Activated CD4-positive, alpha-beta T cell treated with anti-CD3 and anti-CD28 coated beads, Interleukin-2, amount 10 ng/mL, durations not matched to agents 7 days and 5 days (primary cell): ENCODE data around the gene IGSF8. TPM values are rescaled to one million over a fixed set of nuclear protein-coding genes. Genes with fewer than 3 reads are reported as not detected.

Experiments used
- CTCF ChIA-PET: fragments of 350-600 bp; sonication (Branson Sonifier 250); formaldehyde crosslinking; loops from one replicate; lab custom pipeline; 2021; ENCODE audit warnings: antibody characterized with exemption; lab: Charles Lee
- POLR2A ChIA-PET: fragments of 350-600 bp; sonication (Branson Sonifier 250); formaldehyde crosslinking; loops from one replicate; lab custom pipeline; 2021; ENCODE audit warnings: antibody characterized with exemption; lab: Charles Lee
- DNase-seq: peaks from one replicate; pipeline ENCODE4 v3.0.0-alpha.2; 2020
- H3K27ac Mint-ChIP-seq: one replicate; pipeline ENCODE4 v1.8.0; 2021; ENCODE audit warnings: mild to moderate bottlenecking, moderate library complexity, mixed read lengths
- H3K27me3 Mint-ChIP-seq: one replicate; pipeline ENCODE4 v1.8.0; 2021; ENCODE audit warnings: mixed read lengths
- H3K36me3 Mint-ChIP-seq: one replicate; pipeline ENCODE4 v1.8.0; 2021; ENCODE audit warnings: low read depth, mixed read lengths
- H3K4me1 Mint-ChIP-seq: one replicate; pipeline ENCODE4 v1.8.0; 2021; ENCODE audit warnings: mixed read lengths
- H3K4me3 Mint-ChIP-seq: one replicate; pipeline ENCODE4 v1.8.0; 2021; ENCODE audit warnings: mild to moderate bottlenecking, moderate library complexity, mixed read lengths
- H3K9me3 Mint-ChIP-seq: one replicate; pipeline ENCODE4 v1.8.0; 2021; ENCODE audit warnings: mixed read lengths
- total RNA-seq, 2 experiments: library from RNA; stranded (reverse); gene quantifications; one replicate each; pipeline ENCODE4 v1.2.3, GENCODE V29; 2021

Gene IGSF8
- total RNA-seq, 2 experiments from 2014 or later, result 36.4 to 40.9 TPM

DNA sequence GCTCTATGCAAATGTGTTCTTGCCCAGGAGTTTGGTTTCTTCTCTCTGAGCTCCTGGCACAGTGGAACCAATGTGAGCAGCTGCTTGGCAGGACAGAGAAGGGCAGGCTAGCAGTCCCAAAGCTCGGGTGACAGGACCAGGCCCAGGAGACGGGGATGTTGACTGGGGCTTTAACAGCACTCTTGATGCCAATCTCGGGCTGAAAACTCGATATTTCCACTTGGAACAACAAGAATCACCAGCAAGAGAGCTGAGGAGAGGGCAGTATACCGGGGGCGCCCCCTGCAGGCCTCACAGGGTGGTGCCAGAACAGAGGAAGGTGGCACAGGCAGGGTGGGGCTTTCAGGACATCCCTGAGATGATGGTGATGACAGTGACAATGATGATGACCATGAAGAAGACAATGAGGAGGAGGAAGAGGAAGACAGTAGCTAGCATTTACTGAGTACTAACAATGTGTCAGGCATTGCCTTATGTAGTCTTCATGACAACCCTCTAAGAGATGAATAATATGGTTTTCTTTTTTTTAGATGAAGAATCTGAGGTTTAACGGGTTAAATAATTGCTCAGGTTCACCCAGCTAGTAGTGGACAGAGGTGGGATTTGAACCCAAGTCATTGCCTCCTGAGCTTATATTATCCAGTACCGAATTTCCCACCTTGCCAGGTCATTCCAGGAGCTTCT, 19.8 kb downstream of the IGSF8 start:
- peak; percentile 65 for DNase-seq
- POLR2A ChIA-PET, result no interaction called here
- CTCF ChIA-PET, result interaction anchor here (0.7 to 4.5 kb wide), 23 partner anchors 8 to 299 kb away, joined by 3 to 33 read pairs (median 4); partner anchors contain the start of genes KCNJ10 and PIGM
- no peak overlapping the region for H3K27ac Mint-ChIP-seq
- no peaks in the 10 kb centered on the region for H3K9me3 Mint-ChIP-seq
- H3K27me3 Mint-ChIP-seq, result peaks cover 59% of the 10 kb centered on the region
- H3K4me1 Mint-ChIP-seq, result peaks cover 2% of the 10 kb centered on the region
- H3K36me3 Mint-ChIP-seq, result no peaks in the 10 kb centered on the region
- no peak overlapping the region for H3K4me3 Mint-ChIP-seq

DNA sequence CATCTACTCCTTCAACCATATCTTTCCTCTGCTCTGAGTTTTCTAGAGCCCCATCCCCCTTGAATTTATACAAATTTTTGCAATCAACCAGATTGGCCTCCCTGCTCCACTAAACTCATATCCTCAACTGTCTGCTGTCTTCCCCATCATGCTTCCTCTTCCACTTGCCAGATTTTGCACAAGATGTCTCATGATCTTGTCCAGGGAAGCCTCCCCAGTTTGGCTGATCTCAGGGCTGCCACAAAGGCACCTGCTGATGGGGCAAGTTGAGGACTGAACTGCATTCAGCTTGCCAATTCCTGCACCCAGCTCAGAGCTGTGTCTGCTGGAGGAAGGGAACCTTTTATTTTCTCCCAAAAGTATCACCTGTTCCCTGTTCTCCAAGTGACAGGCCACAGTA, 20.9 kb downstream of the IGSF8 start:
- CTCF ChIA-PET, result interaction anchor here (2.1 to 4.5 kb wide), 7 partner anchors 10 to 47 kb away, joined by 7 to 33 read pairs (median 20); partner anchors contain the start of gene PIGM
- H3K4me3 Mint-ChIP-seq, result no peak overlapping the region
- H3K36me3 Mint-ChIP-seq, result no peaks in the 10 kb centered on the region
- DNase-seq, result no peak
- peaks cover 55% of the 10 kb centered on the region for H3K27me3 Mint-ChIP-seq
- peaks cover 2% of the 10 kb centered on the region for H3K4me1 Mint-ChIP-seq
- no peaks in the 10 kb centered on the region for H3K9me3 Mint-ChIP-seq
- no peak overlapping the region for H3K27ac Mint-ChIP-seq
- POLR2A ChIA-PET, result no interaction called here

DNA sequence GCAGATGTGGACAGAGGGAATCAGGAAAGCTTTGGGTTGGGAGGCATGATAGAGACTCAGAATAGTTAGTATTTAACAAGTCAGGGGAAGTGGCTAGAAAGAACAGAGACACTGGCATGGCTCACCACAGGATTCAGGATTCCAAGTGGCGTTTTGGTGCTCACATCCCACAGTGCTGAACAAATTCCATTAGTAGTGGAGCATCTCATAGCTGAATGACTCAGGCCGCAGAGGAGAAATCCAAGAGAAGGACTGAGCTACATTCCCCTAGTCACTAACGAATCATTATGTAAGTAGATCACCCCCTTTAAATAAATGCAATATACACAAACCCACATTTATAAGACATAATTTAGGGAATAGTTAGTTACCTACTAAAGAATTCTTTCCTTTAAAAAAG, 22.1 kb downstream of the IGSF8 start:
- Mint-ChIP-seq H3K36me3 (no peaks in the 10 kb centered on the region), H3K27ac (no peak overlapping the region), H3K27me3 (peaks cover 55% of the 10 kb centered on the region), H3K4me3 (no peak overlapping the region), H3K9me3 (no peaks in the 10 kb centered on the region), H3K4me1 (peaks cover 9% of the 10 kb centered on the region)
- DNase-seq, result no peak
- POLR2A ChIA-PET, result no interaction called here
- CTCF ChIA-PET, result interaction anchor here (0.7 to 4.5 kb wide), 4 partner anchors 11 to 41 kb away, joined by 3 to 32 read pairs (median 3); no protein-coding TSS in a partner anchor

DNA sequence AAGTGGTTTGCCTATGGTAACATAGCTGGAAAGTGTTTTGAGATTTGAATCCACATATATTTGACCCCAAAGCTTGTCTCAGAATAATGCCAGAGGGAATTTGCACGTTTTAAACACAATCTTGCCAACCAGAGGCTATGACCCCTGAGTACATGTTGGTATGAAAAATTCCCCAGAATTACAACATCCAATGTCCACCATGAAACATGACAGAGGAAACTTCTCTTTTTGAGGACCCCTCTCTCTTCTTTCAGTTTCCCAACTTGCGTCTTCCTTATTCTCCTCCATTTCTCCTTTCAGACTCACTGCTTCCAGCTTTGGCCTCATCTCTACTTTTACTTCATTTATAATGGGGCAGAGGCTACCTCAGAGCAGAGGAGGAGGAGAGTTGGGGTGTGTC, 22.6 kb downstream of the IGSF8 start:
- Mint-ChIP-seq H3K27ac (no peak overlapping the region), H3K9me3 (no peaks in the 10 kb centered on the region), H3K36me3 (no peaks in the 10 kb centered on the region), H3K4me3 (no peak overlapping the region), H3K4me1 (peaks cover 8% of the 10 kb centered on the region), H3K27me3 (peaks cover 53% of the 10 kb centered on the region)
- POLR2A ChIA-PET, result no interaction called here
- CTCF ChIA-PET, result interaction anchor here (0.7 to 4.5 kb wide), 4 partner anchors 11 to 40 kb away, joined by 3 to 32 read pairs (median 3); no protein-coding TSS in a partner anchor
- DNase-seq, result no peak

DNA sequence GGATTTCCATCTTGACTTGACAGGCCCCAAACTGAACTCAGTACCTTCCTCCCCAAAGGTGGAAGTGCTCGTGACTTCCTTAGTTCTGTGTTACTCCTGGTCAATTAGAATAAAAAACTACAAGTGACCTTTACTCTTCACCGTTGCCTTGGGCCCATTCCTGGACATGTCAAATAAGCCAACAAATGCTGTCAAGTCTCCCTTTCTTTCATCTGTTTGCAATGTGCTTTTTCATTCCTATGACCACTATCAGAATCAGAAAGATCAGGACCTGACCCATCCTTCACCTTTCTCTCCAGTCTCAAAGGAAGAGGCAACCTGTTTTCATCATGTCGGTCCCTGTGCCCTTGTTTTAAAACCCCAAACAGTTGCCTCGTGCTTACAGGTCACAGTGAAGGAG, 23.6 kb downstream of the IGSF8 start:
- ChIA-PET CTCF (interaction anchor here (4.9 to 5.2 kb wide), 2 partner anchors 12 to 28 kb away, joined by 17 to 28 read pairs; no protein-coding TSS in a partner anchor), POLR2A (no interaction called here)
- Mint-ChIP-seq H3K9me3 (no peaks in the 10 kb centered on the region), H3K27ac (no peak overlapping the region), H3K27me3 (peaks cover 51% of the 10 kb centered on the region), H3K4me1 (peaks cover 15% of the 10 kb centered on the region), H3K4me3 (no peak overlapping the region), H3K36me3 (no peaks in the 10 kb centered on the region)
- no peak for DNase-seq

DNA sequence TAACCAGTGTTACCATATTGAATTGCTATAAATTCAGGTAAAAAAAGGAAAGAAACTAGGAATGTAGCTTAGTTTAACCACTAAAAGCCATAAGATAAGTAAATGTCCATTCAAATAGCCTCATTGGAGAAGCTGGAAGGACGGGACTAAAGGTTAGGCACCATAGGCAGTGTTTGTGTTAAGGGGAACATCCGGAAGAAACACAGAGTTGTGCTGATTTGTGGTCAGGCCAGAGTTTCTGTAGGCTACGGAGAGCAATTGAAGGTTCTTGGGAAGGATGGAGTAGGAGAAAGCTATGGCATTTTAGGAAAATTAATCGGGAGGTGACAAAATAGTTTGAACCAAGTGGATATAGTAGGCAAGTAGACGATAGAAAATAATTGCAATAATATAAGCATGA, 27.1 kb downstream of the IGSF8 start:
- Mint-ChIP-seq H3K4me1 (peaks cover 18% of the 10 kb centered on the region), H3K4me3 (no peak overlapping the region), H3K9me3 (no peaks in the 10 kb centered on the region), H3K36me3 (no peaks in the 10 kb centered on the region), H3K27ac (no peak overlapping the region), H3K27me3 (peaks cover 55% of the 10 kb centered on the region)
- POLR2A ChIA-PET, result no interaction called here
- no peak for DNase-seq
- CTCF ChIA-PET, result interaction anchor here (1.5 to 5.2 kb wide), 5 partner anchors 16 to 41 kb away, joined by 3 to 28 read pairs (median 4); no protein-coding TSS in a partner anchor

DNA sequence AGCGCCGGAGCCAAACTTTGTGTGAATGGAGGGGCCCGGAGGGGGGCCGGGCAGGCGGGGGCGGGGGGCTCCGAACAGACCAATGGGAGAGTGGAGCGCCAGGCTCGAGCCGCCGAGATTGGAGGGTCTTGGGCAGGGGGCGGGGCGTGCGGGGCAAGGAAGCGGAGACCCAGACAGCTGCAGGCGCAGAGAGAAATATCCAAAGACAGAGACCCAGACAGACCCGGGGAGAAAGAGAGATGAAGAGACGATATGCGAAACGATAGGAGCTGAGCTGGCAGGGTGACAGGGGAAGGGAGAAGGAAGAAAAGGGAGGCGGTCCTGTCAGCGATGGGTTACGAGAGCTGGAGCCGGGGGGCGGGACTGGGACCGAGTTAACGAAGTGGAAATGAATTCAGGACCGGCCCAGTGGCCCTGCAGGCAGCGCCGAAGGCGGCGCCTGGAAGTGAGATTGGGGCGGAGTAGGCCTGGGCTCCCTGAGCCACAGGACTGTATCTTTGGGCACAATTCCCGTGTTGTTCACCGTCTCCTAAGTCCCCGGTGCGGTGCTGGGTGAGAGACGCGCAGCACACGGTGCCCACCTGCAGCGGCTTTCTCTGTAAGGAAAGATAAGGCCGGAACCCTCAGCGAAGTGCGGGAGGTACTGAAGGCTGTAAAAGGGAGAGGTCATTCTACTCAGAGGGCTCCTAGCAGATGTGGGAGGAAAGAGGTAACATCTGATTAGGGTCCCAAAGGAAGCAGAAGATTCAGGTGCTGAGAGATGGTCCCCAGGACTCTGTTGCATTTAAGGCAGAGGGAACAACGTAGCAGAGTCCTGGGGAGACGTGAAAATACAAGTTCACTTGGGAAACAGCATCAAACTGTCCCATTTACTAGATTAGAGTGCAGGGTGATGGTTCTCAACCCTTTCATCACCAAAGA, 27.9 kb downstream of the IGSF8 start:
- ChIA-PET CTCF (interaction anchor here (1.0 to 5.2 kb wide), 5 partner anchors 8 to 131 kb away, joined by 3 to 28 read pairs (median 4); no protein-coding TSS in a partner anchor), POLR2A (no interaction called here)
- no peaks in the 10 kb centered on the region for H3K36me3 Mint-ChIP-seq
- H3K27ac Mint-ChIP-seq, result no peak overlapping the region
- DNase-seq, result peak; percentile 61
- no peaks in the 10 kb centered on the region for H3K9me3 Mint-ChIP-seq
- peaks cover 57% of the 10 kb centered on the region for H3K27me3 Mint-ChIP-seq
- H3K4me3 Mint-ChIP-seq, result peak overlapping the region; percentile 75
- H3K4me1 Mint-ChIP-seq, result peaks cover 18% of the 10 kb centered on the region

DNA sequence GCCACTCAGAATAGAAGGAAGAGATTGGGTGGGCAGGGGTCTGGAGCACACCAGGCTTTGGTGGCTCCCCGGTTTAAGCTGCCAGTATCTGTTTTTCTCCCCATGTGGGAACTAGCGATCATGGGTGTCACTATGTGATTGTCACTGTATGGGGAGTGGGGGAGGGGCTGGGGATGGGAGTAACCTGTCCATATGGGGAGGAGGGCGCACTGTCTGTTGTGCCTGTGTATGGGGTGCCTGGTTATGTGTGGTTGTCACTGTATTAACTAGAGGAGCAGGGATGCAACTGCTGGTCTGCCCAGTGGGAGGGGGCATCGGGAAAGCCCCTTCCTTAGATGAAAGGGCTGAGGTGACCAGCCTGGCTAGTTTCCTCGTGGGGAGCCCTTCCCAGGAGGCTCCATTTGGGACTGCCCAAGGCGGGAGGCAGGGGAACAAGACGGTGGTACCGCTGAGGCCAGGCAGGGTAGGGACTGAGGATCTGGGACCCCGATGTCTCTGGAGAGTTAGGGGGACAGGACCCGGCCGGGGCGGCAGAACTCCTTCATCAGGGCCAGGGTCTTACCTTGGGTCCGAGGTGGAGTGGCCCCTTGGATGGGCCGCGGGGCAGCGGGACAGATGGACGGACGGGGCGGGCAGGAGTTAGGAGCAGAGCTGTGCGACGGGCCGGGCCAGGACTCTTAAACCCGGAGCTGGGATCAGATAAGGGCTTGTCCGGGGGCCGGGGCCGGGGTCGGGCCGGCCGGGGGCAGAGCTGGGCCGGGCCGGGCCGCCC, 28.8 kb downstream of the IGSF8 start, which contains the start of gene KCNJ10:
KCNJ10 (minus strand) TSS at position 701 of the 772 bp plus-strand sequence. CDS start 27,628 bp downstream, outside the sequence.
- ChIA-PET CTCF (interaction anchor here (1.0 to 5.2 kb wide), 5 partner anchors 9 to 131 kb away, joined by 3 to 29 read pairs (median 4); no protein-coding TSS in a partner anchor), POLR2A (no interaction called here)
- Mint-ChIP-seq H3K36me3 (no peaks in the 10 kb centered on the region), H3K4me1 (peaks cover 18% of the 10 kb centered on the region), H3K27me3 (peaks cover 53% of the 10 kb centered on the region), H3K4me3 (peak within 1 kb of the TSS; percentile 75), H3K9me3 (no peaks in the 10 kb centered on the region), H3K27ac (no peak within 1 kb of the TSS)
- DNase-seq, result no peak

DNA sequence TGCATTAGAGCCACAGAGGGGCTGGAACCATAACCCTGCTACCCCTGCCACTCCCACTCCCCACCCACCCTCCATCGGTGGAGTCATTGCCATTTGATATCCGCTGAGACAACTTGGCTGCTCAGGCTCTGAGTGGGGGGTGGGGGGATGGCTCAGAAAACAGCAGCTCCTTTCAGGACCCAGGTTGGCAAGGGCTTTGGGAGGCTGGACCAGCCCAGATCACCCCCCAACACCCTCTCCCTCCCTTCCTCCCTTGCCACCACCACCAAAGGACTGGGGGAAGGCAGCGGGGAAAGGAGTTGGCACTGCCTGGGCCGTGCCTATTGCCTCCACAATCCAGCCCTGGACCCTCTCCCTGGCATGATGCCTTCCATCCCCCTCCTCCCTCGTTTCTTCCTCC, 30.2 kb downstream of the IGSF8 start:
- no peaks in the 10 kb centered on the region for H3K9me3 Mint-ChIP-seq
- no peak overlapping the region for H3K4me3 Mint-ChIP-seq
- no peaks in the 10 kb centered on the region for H3K36me3 Mint-ChIP-seq
- peaks cover 53% of the 10 kb centered on the region for H3K27me3 Mint-ChIP-seq
- DNase-seq, result no peak
- H3K27ac Mint-ChIP-seq, result no peak overlapping the region
- POLR2A ChIA-PET, result no interaction called here
- H3K4me1 Mint-ChIP-seq, result peaks cover 18% of the 10 kb centered on the region
- CTCF ChIA-PET, result interaction anchor here (0.7 to 4.4 kb wide), 5 partner anchors 8 to 291 kb away, joined by 3 to 29 read pairs (median 3); no protein-coding TSS in a partner anchor

DNA sequence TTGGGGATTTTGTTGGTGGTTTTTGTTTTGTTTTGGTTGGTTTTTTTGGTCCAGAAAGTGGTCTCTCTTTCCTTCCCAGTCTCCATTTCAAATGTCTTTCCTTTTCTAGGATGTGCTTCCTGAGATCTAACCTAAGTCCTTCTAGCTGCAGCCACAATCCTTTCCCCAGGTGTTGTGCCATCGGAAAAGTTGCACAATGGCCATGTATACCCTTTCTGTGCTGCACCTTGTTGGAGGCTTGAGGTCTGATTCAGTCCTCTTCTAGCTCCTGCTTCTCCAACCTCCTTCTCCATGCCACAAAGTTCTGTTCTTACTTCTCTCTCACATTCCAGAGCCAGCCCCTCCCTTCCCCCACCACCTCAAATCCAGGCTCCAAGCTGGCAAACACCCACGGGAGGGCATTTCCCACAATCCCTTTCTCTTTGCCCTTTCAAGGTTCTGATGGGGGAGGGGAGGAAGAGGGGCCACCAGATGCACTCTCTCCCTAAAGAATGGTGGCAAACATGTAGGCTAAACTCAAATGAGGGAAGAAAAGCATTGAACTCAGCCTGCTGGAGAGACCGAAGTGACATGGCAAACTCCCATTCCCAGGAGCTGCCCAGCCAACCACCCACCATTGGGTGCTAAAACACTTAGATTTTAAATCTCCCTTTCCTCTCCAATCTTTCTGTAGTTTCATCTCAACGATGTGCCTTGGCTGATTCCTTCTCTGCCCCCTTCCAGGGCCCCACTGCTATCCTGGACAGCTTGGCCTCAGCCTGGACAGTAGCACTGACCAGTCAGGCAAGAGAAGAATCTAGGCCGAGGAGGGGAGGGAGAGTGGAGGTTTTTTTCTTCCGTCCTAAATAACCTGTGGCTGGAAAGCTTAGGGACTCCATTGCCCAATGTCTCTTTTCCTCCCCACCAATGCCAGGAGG, 31.3 kb downstream of the IGSF8 start:
- CTCF ChIA-PET, result interaction anchor here (1.0 to 4.4 kb wide), 5 partner anchors 9 to 31 kb away, joined by 3 to 29 read pairs (median 4); partner anchors contain the start of gene IGSF8
- H3K27ac Mint-ChIP-seq, result no peak overlapping the region
- no peak for DNase-seq
- H3K9me3 Mint-ChIP-seq, result no peaks in the 10 kb centered on the region
- POLR2A ChIA-PET, result no interaction called here
- H3K36me3 Mint-ChIP-seq, result no peaks in the 10 kb centered on the region
- H3K4me1 Mint-ChIP-seq, result peaks cover 17% of the 10 kb centered on the region
- H3K4me3 Mint-ChIP-seq, result no peak overlapping the region
- peaks cover 51% of the 10 kb centered on the region for H3K27me3 Mint-ChIP-seq

DNA sequence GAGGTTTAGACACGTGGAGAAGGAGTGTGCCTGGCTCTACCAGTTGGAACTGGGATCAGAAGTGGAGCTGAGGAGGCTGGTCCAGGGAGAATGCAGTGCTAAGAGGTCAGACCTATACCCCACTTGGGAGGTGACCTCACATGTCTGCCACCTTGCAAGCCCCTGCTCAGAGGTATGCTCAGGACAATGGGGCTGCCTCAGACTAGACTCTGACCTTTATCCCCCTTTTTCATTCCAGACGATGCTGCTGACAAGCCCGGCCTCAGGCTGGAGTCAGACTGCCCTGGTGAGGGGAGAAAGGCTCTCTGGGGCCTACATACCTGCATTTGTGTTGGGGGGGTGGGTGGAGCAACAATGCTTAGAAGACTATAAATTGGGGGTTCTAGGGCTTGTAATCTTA, 33.7 kb downstream of the IGSF8 start:
- Mint-ChIP-seq H3K27ac (no peak overlapping the region), H3K4me3 (no peak overlapping the region), H3K36me3 (no peaks in the 10 kb centered on the region), H3K9me3 (no peaks in the 10 kb centered on the region), H3K27me3 (peaks cover 33% of the 10 kb centered on the region), H3K4me1 (peaks cover 2% of the 10 kb centered on the region)
- ChIA-PET POLR2A (no interaction called here), CTCF (interaction anchor here (1.7 to 3.0 kb wide), 2 partner anchors 11 to 19 kb away, joined by 3 to 14 read pairs; no protein-coding TSS in a partner anchor)
- DNase-seq, result no peak
